Naive B cell (primary cell): ENCODE results near the gene EDEM3. TPM values are rescaled to one million over a fixed set of nuclear protein-coding genes. Genes with fewer than 3 reads are reported as not detected.
"Not testable (repeated sequence)": the region's sequence is repeated elsewhere in the genome, so short reads cannot be mapped to it uniquely, and the experiment has no call there.

ENCODE experiments used
- ATAC-seq, 2 donors: fragments of 150-1000 bp; cut with Tn5 transposase; 2 replicates each; pipeline ENCODE4 v1.10.0; 2021; ENCODE audit warnings: low read depth in 2 of 2, mild to moderate bottlenecking in 2 of 2, moderate library complexity in 2 of 2
- DNase-seq: peaks from one replicate; pipeline ENCODE4 v3.0.0; 2022
- H3K27ac Mint-ChIP-seq, 6 donors: one replicate each; pipeline ENCODE4 v1.8.0; 2020 to 2022; ENCODE audit warnings: mild to moderate bottlenecking in 6 of 6, mixed read lengths in 6 of 6, moderate library complexity in 5 of 6, inconsistent platforms in 2 of 6
- H3K27me3 Mint-ChIP-seq, 3 donors: one replicate each; pipeline ENCODE4 v1.8.0; 2021 to 2022; ENCODE audit warnings: mixed read lengths in 3 of 3, mild to moderate bottlenecking in 1 of 3
- H3K36me3 Mint-ChIP-seq, 2 donors: one replicate each; pipeline ENCODE4 v1.8.0; 2020 to 2022; ENCODE audit warnings: mixed read lengths in 2 of 2, inconsistent platforms in 1 of 2, mild to moderate bottlenecking in 1 of 2
- H3K4me1 Mint-ChIP-seq, 3 donors: one replicate each; pipeline ENCODE4 v1.8.0; 2020 to 2022; ENCODE audit warnings: mixed read lengths in 3 of 3, inconsistent platforms in 1 of 3, mild to moderate bottlenecking in 1 of 3, moderate library complexity in 1 of 3
- H3K4me3 Mint-ChIP-seq, 8 donors: one replicate each; pipeline ENCODE4 v1.8.0; 2020 to 2022; ENCODE audit warnings: mild to moderate bottlenecking in 8 of 8, mixed read lengths in 8 of 8, moderate library complexity in 8 of 8, inconsistent platforms in 2 of 8
- H3K9me3 Mint-ChIP-seq, 7 donors: one replicate each; pipeline ENCODE4 v1.8.0; 2020 to 2022; ENCODE audit warnings: mixed read lengths in 7 of 7, mild to moderate bottlenecking in 5 of 7, inconsistent platforms in 2 of 7, moderate library complexity in 1 of 7
- polyA plus RNA-seq, 6 donors: library from polyadenylated mRNA; unstranded; fragments of 300-500 nt; fragmentation: Illumina TruSeq; gene quantifications; one replicate each; pipeline ENCODE4 v1.2.3, GENCODE V29; 2021; ENCODE audit warnings: low read depth in 6 of 6

The EDEM3 gene
- polyA plus RNA-seq, 6 donors from 2014 or later: 5.6 to 13.3 (median 11.0) TPM

DNA sequence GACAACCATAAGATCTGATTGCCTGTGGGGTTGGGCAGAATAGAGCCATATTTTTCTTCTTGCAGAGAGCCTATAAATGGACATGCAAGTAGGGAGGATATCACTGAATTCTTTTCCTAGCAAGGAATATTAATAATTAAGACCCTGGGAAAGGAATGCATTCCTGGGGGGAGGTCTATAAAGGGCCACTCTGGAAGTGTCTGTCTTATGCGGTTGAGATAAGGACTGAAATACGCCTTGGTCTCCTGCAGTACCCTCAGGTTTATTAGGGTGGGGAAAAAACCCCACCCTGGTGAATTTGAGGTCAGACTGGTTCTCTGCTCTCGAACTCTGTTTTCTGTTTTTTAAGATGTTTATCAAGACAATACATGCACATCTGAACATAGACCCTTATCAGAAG is 29.1 kb upstream of the EDEM3 start:
- H3K36me3 Mint-ChIP-seq: peaks cover 9 to 12% of the 10 kb centered on the region in 2 donors
- H3K9me3 Mint-ChIP-seq: peaks cover 10 to 51% (median 28%) of the 10 kb centered on the region in 7 donors
- H3K27ac Mint-ChIP-seq, H3K4me1 Mint-ChIP-seq, DNase-seq, H3K27me3 Mint-ChIP-seq, ATAC-seq, H3K4me3 Mint-ChIP-seq: not testable (repeated sequence)

DNA sequence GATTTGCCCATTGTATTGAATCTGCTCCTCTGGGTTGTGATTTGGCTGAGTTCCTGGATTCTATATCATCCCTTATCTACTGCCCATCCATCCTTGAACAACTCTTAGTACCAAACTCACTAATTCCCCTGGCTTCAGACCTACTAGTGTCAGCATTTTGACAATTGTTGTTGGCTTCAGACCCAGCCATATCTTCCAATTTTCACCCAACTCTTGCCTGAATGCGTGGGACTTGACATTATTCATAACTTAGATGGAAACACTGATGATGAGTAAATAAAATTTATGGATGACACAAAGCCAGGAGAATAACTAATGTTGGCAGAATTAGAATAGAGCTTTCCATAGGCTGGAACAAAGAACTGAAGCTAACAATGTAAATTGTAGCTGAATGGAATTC is 27.3 kb upstream of the EDEM3 start:
- peaks cover 0 to 5% (median 5%) of the 10 kb centered on the region in 3 donors for H3K4me1 Mint-ChIP-seq
- ATAC-seq (no peak), DNase-seq (no peak)
- peaks cover 10 to 48% (median 28%) of the 10 kb centered on the region in 7 donors for H3K9me3 Mint-ChIP-seq
- peaks cover 9 to 12% of the 10 kb centered on the region in 2 donors for H3K36me3 Mint-ChIP-seq
- no peaks in the 10 kb centered on the region for H3K27me3 Mint-ChIP-seq
- no peak overlapping the region for H3K4me3 Mint-ChIP-seq
- H3K27ac Mint-ChIP-seq: no peak overlapping the region

DNA sequence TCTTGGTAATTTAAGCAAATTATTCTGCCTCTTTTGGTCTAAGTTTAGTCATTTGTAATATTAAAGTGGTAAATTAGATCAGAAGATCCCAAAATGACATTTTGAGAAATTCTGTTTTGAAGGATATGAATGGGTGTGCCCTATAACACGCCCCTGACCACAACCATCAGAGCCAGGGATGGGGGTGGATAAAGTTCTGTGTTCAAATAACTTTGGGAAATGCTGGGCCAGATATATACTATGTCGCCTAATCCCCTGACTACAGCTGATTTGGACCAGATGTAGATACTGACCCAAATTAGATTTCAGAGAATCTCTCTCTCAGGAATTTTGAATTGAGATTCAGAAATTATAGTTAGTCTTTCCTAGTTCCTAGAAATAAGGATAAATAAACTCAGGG is 21.2 kb upstream of the EDEM3 start:
- ATAC-seq (no peak), DNase-seq (no peak)
- no peak overlapping the region for H3K4me3 Mint-ChIP-seq
- peaks cover 0 to 1% (median 0%) of the 10 kb centered on the region in 7 donors for H3K9me3 Mint-ChIP-seq
- H3K27me3 Mint-ChIP-seq: peaks cover 9 to 12% (median 11%) of the 10 kb centered on the region in 3 donors
- no peak overlapping the region for H3K27ac Mint-ChIP-seq
- H3K36me3 Mint-ChIP-seq: no peaks in the 10 kb centered on the region
- H3K4me1 Mint-ChIP-seq: no peaks in the 10 kb centered on the region

- no peaks in the 10 kb centered on the region for H3K36me3 Mint-ChIP-seq
- H3K4me3 Mint-ChIP-seq: no peak overlapping the region
- H3K4me1 Mint-ChIP-seq: no peaks in the 10 kb centered on the region
- peaks cover 9 to 16% (median 12%) of the 10 kb centered on the region in 3 donors for H3K27me3 Mint-ChIP-seq
- DNase-seq (no peak), ATAC-seq (no peak)
- no peak overlapping the region for H3K27ac Mint-ChIP-seq
- peaks cover 0 to 1% (median 0%) of the 10 kb centered on the region in 7 donors for H3K9me3 Mint-ChIP-seq
These were observed 20.7 kb upstream of the EDEM3 start for GRCh38 chr1:184775329-184775728.

- no peak overlapping the region for H3K27ac Mint-ChIP-seq
- no peaks in the 10 kb centered on the region for H3K4me1 Mint-ChIP-seq
- no peak for DNase-seq
- H3K36me3 Mint-ChIP-seq: no peaks in the 10 kb centered on the region
- H3K9me3 Mint-ChIP-seq: peaks cover 0 to 1% (median 0%) of the 10 kb centered on the region in 7 donors
- peaks cover 12 to 23% (median 19%) of the 10 kb centered on the region in 3 donors for H3K27me3 Mint-ChIP-seq
- no peak overlapping the region for H3K4me3 Mint-ChIP-seq
- no peak for ATAC-seq
These were observed 19.2 kb upstream of the EDEM3 start for GRCh38 chr1:184773762-184774320.

- Mint-ChIP-seq H3K27ac (no peak overlapping the region), H3K27me3 (peaks cover 12 to 36% (median 19%) of the 10 kb centered on the region in 3 donors), H3K36me3 (no peaks in the 10 kb centered on the region), H3K4me3 (no peak overlapping the region), H3K9me3 (peaks cover 0 to 1% (median 0%) of the 10 kb centered on the region in 7 donors), H3K4me1 (no peaks in the 10 kb centered on the region)
- ATAC-seq (no peak), DNase-seq (no peak)
These were observed 16.6 kb upstream of the EDEM3 start for GRCh38 chr1:184771190-184771691.

GRCh38 chr1:184770181-184770979 is 15.7 kb upstream of the EDEM3 start:
- Mint-ChIP-seq H3K4me3 (no peak overlapping the region), H3K36me3 (no peaks in the 10 kb centered on the region), H3K4me1 (no peaks in the 10 kb centered on the region), H3K27me3 (peaks cover 12 to 36% (median 19%) of the 10 kb centered on the region in 3 donors), H3K9me3 (peaks cover 0 to 1% (median 0%) of the 10 kb centered on the region in 7 donors), H3K27ac (no peak overlapping the region)
- no peak for DNase-seq
- ATAC-seq: no peak

DNA sequence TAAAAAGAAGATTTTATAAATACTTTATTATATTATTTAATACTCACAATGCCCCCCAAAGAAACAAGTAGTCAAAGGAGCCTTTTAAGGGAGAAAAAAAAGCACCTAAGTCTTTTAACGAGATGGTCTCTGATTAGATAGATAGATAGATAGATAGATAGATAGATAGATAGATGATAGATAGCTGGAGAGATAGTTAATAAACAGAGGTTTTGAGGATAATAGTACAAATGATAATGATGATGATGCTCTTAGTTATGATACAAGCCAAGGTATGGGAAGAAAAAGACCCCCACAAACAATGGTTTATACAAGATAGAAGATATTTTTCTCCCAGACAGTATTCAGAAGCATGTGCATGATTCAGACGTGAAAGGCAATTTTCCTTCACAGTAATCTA is 14.6 kb upstream of the EDEM3 start:
- no peak overlapping the region for H3K27ac Mint-ChIP-seq
- peaks cover 12 to 36% (median 19%) of the 10 kb centered on the region in 3 donors for H3K27me3 Mint-ChIP-seq
- H3K4me1 Mint-ChIP-seq: no peaks in the 10 kb centered on the region
- DNase-seq: no peak
- H3K36me3 Mint-ChIP-seq: no peaks in the 10 kb centered on the region
- no peak overlapping the region for H3K4me3 Mint-ChIP-seq
- no peak for ATAC-seq
- H3K9me3 Mint-ChIP-seq: peaks cover 0 to 1% (median 0%) of the 10 kb centered on the region in 7 donors

DNA sequence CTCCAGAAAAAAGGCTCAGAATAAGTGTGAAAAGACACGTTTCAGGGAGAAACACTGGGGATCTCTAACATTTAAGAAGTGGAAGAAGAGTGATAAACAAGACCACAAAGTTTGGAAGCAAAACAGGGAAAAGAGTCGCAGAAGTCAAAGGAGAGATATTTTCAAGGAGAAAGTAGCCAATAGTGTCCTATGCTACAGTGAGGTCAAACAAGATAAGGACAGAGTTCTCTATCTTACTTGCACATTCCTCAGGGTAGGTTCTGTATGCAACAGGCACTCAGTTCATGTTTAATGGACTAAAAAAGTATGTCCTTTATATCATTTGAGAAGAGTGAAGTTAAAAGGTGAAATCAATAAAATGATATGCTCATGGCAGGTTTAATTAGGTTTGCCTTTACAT is 13.8 kb upstream of the EDEM3 start:
- H3K36me3 Mint-ChIP-seq: peaks cover 0 to 3% of the 10 kb centered on the region in 2 donors
- DNase-seq (no peak), ATAC-seq (no peak)
- H3K4me3 Mint-ChIP-seq: no peak overlapping the region
- no peaks in the 10 kb centered on the region for H3K4me1 Mint-ChIP-seq
- H3K9me3 Mint-ChIP-seq: peaks cover 0 to 2% (median 0%) of the 10 kb centered on the region in 7 donors
- H3K27me3 Mint-ChIP-seq: peaks cover 12 to 34% (median 19%) of the 10 kb centered on the region in 3 donors
- no peak overlapping the region for H3K27ac Mint-ChIP-seq

- Mint-ChIP-seq H3K27me3 (peaks cover 8 to 39% (median 21%) of the 10 kb centered on the region in 3 donors), H3K4me3 (no peak overlapping the region), H3K4me1 (no peaks in the 10 kb centered on the region), H3K36me3 (peaks cover 0 to 7% of the 10 kb centered on the region in 2 donors), H3K9me3 (peaks cover 0 to 4% (median 0%) of the 10 kb centered on the region in 7 donors), H3K27ac (no peak overlapping the region)
- ATAC-seq (no peak), DNase-seq (no peak)
These were observed 12.9 kb upstream of the EDEM3 start for GRCh38 chr1:184767591-184767990.

DNA sequence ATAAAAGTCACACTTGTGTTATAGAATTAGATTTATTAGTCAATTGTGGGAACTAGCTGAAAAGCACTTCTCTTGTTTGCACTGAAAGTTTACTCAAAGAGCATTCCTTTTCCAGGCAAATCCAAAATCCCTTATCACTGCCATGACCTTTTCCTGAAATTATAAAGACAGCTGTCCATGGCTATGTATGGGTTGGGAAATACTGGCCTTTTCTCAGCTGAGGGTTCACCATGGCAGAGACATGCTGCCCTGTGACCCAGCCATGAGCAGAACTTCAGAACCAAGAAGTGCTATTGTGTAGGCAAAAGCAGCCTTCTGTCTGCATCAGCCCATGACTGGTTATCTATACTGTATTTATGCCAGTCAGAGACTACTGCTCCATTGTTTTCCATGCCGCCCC is 9.8 kb upstream of the EDEM3 start:
- DNase-seq: no peak
- Mint-ChIP-seq H3K9me3 (peaks cover 0 to 2% (median 0%) of the 10 kb centered on the region in 7 donors), H3K36me3 (peaks cover 4 to 7% of the 10 kb centered on the region in 2 donors), H3K27ac (no peak overlapping the region), H3K27me3 (peaks cover 9 to 26% (median 17%) of the 10 kb centered on the region in 3 donors), H3K4me3 (no peak overlapping the region), H3K4me1 (no peaks in the 10 kb centered on the region)
- ATAC-seq: no peak

- H3K36me3 Mint-ChIP-seq, H3K4me1 Mint-ChIP-seq, H3K27ac Mint-ChIP-seq, ATAC-seq, H3K9me3 Mint-ChIP-seq, H3K4me3 Mint-ChIP-seq, DNase-seq: not testable (repeated sequence)
- H3K27me3 Mint-ChIP-seq: peaks cover 11 to 22% (median 12%) of the 10 kb centered on the region in 3 donors
These were observed 8.9 kb upstream of the EDEM3 start for GRCh38 chr1:184763520-184763919.

- Mint-ChIP-seq H3K27me3 (peaks cover 12 to 19% (median 19%) of the 10 kb centered on the region in 3 donors), H3K4me3 (no peak overlapping the region), H3K4me1 (no peaks in the 10 kb centered on the region), H3K27ac (no peak overlapping the region), H3K36me3 (peaks cover 4 to 7% of the 10 kb centered on the region in 2 donors), H3K9me3 (peaks cover 0 to 2% (median 0%) of the 10 kb centered on the region in 7 donors)
- DNase-seq (no peak), ATAC-seq (no peak)
These were observed 7.4 kb upstream of the EDEM3 start for GRCh38 chr1:184761969-184762485.
